Subcutaneous adipose tissue (tissue), 4 donors: ENCODE results near the gene TBX15. TPM values are rescaled to one million over a fixed set of nuclear protein-coding genes. Genes with fewer than 3 reads are reported as not detected.

Source experiments
- total RNA-seq, 4 donors: library from RNA; depleted of rRNA; stranded (reverse); fragments of >200 nt; gene quantifications; one replicate each; pipeline ENCODE4 v1.1.0, GENCODE V29; 2016
- TF ChIP-seq, protein P1 (sequence below): fragments of 450-650 bp; IDR thresholded peaks from one replicate; pipeline ENCODE4 v1.5.1; 2016; ENCODE audit warnings: low read depth, mild to moderate bottlenecking, control low read depth, antibody characterized with exemption, moderate library complexity

Gene TBX15
- total RNA-seq, 4 donors from 2014 or later = 68.9 to 102 (median 77.0) TPM

DNA sequence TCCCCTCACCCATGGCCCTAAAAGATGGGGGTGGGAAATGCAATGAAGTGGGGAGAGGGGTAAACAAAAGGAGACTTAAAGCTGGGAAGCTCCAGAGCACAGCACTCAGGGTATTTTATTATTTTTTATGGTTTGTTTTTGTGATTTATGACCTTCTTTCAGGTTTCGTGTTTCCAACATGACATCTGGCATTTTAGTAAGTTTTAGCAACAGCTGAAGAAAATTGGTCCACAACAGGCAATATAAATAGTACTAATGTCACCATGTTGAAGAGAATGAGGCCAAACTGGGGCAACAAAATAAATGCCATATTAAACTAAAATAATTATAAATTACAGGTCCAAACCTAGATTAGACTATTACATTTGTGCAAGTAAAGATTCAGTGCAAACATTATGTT lies 56.3 kb downstream of the TBX15 start:
- TF ChIP-seq, protein P1, sequence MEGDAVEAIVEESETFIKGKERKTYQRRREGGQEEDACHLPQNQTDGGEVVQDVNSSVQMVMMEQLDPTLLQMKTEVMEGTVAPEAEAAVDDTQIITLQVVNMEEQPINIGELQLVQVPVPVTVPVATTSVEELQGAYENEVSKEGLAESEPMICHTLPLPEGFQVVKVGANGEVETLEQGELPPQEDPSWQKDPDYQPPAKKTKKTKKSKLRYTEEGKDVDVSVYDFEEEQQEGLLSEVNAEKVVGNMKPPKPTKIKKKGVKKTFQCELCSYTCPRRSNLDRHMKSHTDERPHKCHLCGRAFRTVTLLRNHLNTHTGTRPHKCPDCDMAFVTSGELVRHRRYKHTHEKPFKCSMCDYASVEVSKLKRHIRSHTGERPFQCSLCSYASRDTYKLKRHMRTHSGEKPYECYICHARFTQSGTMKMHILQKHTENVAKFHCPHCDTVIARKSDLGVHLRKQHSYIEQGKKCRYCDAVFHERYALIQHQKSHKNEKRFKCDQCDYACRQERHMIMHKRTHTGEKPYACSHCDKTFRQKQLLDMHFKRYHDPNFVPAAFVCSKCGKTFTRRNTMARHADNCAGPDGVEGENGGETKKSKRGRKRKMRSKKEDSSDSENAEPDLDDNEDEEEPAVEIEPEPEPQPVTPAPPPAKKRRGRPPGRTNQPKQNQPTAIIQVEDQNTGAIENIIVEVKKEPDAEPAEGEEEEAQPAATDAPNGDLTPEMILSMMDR = no peak

DNA sequence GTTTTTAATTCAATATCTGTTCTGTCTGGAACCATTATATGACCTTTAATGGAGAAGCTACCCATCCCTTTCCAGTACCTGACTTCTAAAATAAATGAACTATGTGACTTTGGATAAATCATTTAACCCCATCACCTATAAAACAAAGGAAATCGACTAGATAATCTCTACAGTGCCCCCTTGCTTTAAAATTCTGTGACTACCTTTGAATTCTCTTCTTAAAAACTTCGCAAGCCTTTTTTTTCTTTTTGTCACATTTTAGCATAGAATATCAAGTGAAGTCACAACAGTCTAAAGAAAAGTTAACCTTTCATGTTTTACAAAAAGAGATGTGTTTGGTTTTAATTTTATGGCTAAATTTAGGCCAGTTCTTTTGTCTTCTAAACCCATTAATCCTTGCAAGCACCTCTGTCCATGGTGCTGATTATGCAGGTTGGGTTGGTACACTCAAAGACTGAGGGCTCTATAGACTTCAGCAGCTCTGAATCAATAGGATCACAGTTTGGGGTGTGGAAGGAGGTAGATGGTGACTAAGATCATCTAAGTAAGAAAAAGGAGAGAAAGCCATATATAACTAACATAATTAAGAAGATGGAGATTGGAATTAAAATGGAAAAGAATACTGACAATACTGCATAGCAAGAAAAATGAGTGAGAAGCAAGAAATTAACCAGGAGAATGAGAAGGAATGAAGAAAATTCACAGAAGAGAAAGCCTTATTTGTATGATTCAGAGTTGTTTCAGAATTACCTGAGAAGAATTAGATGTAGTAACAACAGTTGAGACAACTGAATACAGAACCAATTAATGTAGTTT lies 59.2 kb downstream of the TBX15 start:
- TF ChIP-seq, protein P1 = no peak

DNA sequence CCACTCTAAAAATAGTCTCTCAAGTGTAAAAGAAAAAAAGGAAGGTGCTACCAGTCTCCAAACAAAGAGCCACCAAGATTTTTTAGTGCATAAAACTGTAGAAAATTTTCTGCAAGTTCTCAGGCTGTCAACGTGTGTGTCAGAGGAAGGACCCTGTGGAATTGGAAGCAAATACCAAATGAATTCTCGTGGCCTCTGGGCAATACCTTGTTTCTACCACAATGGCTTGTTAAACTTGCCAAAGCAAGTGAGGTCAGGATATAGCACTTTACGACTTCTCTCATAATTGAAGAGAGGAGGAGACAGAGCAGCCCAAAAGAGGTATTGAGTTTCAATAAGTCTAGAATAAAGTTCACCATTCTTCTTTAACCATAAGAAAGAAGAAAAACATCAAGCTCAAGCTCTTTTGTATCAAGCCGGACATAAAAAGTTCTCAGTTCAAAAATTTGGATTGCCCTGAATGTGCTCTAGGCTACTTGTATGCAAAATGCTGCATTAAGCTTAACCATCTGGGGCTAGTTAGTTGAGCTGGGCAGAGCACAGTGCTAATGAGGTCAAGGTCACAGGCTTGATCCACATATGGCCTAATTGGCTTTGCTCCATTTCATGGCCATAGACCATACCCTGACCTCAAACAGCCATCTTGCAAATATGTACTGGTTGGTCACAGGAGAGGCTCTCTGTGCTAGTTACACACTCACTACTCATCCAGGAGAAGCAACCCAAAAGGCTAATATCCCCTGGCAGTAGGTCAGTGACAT lies 60.5 kb downstream of the TBX15 start:
- TF ChIP-seq, protein P1 = no peak

DNA sequence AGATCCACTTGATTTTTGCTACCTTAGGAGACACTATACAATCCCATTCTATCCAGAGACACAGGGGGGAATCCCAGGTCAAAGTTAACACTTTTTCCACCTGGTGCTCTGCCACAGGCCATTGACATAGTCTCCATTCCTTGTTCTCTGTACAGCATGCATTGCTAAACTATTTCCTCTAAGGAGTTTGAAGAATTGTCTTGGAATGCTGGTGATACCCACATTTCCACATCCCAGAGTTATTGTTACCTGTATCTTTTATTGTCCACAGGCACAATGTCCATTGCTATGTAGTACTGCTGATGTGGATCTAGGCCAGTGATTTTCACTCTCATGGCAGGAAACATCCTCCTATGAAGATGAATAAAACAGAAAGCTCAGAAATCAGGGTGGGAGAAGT lies 61.9 kb downstream of the TBX15 start:
- TF ChIP-seq, protein P1 = no peak

DNA sequence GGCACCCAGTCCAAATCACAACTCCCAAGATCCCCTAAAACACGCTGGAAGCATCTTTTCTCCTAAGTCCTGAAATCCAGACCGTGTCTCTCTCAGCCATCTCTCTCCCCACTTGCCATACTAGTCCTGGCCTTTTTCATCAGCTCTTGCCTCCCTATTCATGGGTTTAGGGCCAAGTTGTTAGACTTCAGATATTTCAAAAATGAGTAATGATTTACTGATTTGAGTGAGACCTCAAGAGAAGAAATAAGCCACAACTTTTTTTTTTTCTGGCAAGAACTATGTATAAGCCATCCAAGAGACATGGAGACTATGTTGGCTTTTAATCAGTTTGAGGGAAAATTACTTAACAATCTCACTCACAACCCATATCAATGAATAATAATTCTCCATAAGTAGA lies 62.5 kb downstream of the TBX15 start:
- TF ChIP-seq, protein P1 = no peak

DNA sequence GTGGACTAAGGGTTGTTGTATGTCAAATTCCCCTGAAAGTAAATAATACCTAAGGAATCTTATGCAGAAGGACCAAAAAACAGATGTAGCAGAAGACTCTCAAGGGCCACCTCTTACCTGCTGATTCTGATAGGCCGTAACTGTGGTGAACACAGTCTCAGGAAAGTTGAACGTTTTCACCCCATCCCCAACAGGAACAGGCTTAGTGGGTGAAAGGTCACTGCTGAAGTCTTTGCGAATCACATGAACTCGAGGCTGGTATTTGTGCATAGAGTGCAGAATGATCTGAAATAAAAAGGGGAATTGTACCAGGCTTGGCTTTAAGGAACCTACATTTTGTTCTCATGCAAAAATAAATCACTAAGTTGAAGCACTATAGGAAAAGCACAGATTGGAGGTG lies 64.8 kb downstream of the TBX15 start:
- TF ChIP-seq, protein P1 = no peak

DNA sequence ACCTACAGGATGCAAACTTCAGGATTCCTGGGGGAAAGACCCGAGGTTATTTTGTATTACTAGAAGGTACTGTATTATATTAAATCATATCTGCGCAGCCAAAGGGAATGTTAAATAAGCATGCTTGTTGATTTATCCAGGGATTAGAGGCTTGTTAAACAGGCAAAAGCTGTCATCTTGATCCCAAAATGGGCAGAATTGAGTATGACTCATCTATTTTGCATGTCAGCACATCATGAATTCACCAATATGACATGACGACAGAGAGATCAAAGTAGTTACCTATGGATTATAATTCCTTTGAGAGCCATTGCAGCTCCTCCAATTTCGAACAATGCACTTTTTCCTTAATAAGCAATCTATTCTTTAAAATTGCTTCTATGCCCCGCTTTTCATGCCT lies 66.1 kb downstream of the TBX15 start:
- TF ChIP-seq, protein P1 = no peak
